Superior temporal gyrus (tissue), 1 donor: ENCODE results near the gene GDAP1L1.
A peak's percentile ranks its signal among the peaks of the same experiment; 100 is the strongest.
"Not testable (repeated sequence)": the region's sequence is repeated elsewhere in the genome, so short reads cannot be mapped to it uniquely, and the experiment has no call there.

Experiments
- DNase-seq: peaks from one replicate; pipeline ENCODE4 v3.0.0-alpha.2; 2016; ENCODE audit errors: extremely low spot score

GDAP1L1 gene

GRCh38 chr20:44302026-44302669 is 55.0 kb downstream of the GDAP1L1 start:
- no peak for DNase-seq

DNA sequence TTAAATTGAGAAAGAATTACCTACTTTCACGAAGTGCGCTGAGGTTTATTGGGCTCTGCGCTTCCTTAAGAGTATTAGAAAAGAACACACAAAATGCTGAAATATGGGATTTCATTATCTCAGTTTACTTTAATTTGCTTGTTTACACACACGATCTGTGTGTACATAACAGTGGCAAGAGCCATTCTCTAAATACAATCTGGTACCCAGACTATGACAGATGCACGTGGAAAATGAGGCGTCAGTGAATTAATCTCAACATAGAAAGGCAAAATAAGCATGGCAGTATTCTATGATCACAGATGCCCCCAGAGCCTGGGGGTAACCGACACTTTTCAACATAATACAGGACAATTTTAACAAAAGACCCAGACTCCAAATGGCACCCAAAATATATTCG is 55.6 kb downstream of the GDAP1L1 start:
- no peak for DNase-seq

DNA sequence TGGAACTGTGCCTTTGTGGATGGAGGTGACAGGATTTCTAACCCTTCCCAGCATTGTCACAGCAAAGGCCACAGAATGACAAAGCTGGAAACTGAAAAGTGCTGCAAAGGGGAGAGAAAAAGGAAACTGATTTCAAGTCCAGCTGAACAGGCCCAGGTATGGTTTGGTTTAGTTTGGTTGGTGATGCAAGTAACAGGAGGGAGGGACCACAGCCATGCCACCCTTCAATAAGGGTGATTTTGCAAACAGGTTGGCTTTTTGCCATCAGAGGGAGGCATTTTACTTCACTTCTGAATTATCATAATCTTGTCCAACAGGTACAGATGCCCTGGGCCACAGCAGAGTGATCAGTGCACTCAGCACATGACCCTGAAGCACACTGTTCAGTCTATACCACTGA is 57.3 kb downstream of the GDAP1L1 start:
- no peak for DNase-seq

DNA sequence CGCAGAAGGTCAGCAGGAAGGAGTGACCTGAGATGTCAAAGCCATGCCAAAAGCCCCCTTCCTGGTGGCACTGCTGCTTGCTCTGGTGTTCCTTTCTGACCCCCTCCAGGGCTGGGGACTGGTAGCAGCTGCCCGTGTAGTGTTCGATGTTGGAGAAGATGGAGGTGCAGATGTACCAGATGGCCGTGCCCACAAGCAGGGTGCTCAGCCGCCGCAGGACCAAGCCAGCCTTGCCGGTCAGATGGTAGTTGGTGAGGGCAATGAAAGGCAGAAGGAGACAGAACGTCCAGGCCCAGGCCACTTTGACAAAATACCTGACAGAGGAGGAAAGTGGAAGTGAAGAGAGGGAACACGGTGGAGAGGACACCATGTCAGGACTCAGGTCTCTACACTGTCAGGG is 59.8 kb downstream of the GDAP1L1 start:
- DNase-seq = no peak

- no peak for DNase-seq
Observed at GRCh38 chr20:44309763-44310663, 62.9 kb downstream of the GDAP1L1 start.

DNA sequence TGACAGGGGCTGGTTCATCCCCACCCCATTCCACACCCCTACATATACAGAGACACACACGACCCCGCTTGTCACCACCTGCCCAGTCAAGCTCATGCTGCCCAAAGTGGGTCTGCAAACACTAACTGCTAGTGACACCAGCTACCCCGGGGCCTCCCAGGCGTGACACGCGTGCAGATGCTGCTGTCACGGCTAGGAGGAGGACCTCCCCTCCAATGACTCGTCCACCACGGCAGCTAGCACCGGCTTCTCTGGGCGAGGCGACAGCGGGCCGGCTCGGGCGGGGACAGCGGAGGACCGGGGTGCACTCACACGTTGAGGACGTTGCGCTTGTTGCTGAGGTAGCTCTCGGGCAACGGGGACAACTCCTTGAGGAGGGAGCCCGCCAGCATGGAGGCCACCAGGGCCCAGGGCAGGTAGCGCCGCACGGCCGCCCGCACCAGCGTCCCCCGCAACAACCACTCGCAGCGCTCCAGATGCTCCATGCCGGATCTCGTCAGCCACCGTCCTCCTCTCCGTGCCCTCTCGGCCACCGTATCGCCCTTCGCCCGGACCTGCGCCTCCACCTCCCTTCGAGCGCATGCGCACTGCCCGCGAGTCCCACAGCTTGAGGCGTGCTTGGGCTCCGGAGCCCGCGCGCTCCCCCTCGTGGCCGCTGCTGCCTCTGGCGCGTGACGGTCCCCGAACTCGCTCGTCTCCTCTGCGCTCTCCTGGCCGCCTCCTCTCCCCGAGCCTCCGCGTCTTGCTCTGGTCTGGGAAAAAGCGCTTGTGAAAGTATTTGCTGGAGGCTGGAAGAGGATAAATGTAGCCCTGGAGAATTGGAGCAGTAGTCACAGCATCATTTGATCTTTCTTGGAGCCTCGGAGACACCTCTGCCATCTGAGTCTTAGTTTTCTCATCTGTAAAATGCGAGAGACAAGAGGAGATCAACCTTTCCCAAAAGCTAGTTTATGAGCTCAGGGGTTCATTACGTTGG is 63.8 kb downstream of the GDAP1L1 start, which contains the start of gene FITM2:
Gene FITM2 (minus strand): TSS at position 539 of the 976 bp plus-strand sequence. CDS start 54 bp downstream, at position 485.
- DNase-seq = peak; percentile 97

DNA sequence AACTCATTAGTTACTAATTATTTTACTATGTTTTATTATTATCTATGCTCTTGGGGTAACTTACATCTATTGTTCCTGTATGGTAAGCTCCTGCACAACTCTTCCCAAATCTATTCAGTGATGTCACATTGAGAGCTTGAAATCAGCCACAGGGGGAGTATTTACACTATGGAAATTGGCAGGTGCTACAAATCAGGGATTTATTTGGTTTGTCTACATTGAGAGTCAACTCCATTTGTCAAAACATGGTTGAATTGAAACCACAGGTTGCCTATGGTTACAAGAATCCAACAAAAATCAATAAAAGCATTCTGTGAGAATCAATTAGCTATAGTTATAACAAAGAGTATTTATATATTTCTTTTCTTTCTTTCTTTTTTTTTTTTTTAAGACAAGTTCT is 67.8 kb downstream of the GDAP1L1 start:
- no peak for DNase-seq

- DNase-seq = no peak
Observed at GRCh38 chr20:44319839-44320422, 72.8 kb downstream of the GDAP1L1 start.

DNA sequence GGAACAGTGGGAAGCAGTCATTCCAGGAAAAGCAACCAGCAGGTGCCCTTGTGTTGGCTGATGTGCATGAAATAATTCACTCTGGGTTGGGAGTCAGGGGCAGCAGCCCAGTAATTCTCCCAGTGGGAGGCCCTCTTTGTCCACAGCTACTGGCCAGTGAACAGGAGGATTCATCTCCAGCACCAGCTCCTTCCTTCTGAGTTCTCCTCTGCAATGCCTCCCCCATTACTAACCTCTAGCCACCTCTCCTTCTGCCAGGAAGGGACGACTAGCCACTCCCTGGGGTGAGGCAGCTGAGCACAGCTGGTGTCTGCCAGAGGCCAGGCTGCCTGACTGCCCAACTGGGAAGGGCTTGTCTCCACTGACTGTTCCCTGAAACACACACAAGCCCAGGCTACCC is 77.2 kb downstream of the GDAP1L1 start:
- DNase-seq = no peak

DNA sequence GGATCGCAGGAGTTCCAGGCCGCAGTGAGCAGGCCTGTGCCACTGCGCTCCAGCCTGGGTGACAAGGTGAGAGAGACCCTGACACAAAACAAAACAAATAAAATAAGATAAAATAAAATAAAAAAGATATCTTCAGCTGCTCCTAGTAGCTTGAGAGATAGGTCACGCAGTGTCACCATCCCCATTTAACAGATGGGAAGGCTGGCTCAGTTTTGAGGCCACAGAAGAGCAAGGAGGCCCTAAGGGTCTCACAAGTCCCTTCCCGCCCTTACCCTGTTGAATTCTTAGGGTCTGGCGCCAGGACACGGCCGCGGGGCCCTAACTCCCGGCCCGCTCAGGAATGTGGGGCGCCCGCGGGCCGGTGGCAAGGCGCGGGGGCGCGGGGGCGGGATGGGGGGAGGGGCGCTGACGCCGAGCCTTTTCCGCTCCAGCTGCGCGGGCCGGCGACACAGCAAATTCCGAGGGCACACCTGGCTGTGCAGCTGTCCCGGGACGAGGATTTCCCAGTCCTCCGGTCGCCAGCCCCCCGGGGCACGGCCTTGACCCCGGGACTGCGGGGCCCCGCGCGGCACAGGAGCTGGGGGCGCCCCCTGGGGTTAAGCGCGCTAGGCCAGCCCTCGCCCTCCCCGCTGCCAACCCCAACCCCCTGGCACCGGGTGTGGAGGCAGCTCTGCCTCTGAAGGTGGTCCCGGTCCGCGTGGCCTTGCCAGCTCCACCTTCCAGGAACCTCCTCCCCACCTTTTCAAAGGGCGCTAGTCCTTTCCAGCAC is 79.5 kb downstream of the GDAP1L1 start:
- DNase-seq = no peak

- DNase-seq = not testable (repeated sequence)
Observed at GRCh38 chr20:44327748-44328147, 80.6 kb downstream of the GDAP1L1 start.

- no peak for DNase-seq
Observed at GRCh38 chr20:44328428-44328827, 81.3 kb downstream of the GDAP1L1 start.
